Loucy (cell line): ENCODE results near the gene LRRC31.

Experiments
- H2AFZ ChIP-seq: fragments of 200-600 bp; sonication (generic); 2 replicates; pipeline ENCODE4 v1.6.0; 2016; ENCODE audit warnings: antibody characterized with exemption, mild to moderate bottlenecking, low read length, moderate library complexity
- H3F3A ChIP-seq: fragments of 200-600 bp; 2 replicates; pipeline ENCODE4 v1.6.0; 2016; ENCODE audit warnings: antibody characterized with exemption, low read depth, mild to moderate bottlenecking
- H3K27me3 ChIP-seq: fragments of 200-600 bp; sonication (generic); 2 replicates; pipeline ENCODE4 v1.6.1; 2014; ENCODE audit warnings: low read length, mild to moderate bottlenecking; ENCODE audit not compliant: insufficient read depth, poor library complexity, severe bottlenecking
- H3K36me3 ChIP-seq: fragments of 200-600 bp; sonication (generic); 2 replicates; pipeline ENCODE4 v1.6.1; 2016; ENCODE audit warnings: low read length; ENCODE audit not compliant: insufficient read depth
- H3K4me1 ChIP-seq: fragments of 200-600 bp; sonication (generic); 2 replicates; pipeline ENCODE4 v1.5.1; 2014; ENCODE audit warnings: low read length, mild to moderate bottlenecking; ENCODE audit not compliant: insufficient read depth, poor library complexity, severe bottlenecking
- H3K4me2 ChIP-seq: fragments of 200-600 bp; sonication (generic); 2 replicates; pipeline ENCODE4 v1.6.0; 2014; ENCODE audit warnings: antibody characterized with exemption, low read length, low read depth, mild to moderate bottlenecking; ENCODE audit not compliant: poor library complexity, severe bottlenecking
- H3K4me3 ChIP-seq: fragments of 200-600 bp; sonication (generic); 2 replicates; pipeline ENCODE4 v1.5.1; 2014; ENCODE audit warnings: low read length, mild to moderate bottlenecking, mixed read lengths; ENCODE audit not compliant: poor library complexity, severe bottlenecking
- H3K79me2 ChIP-seq: fragments of 200-600 bp; sonication (generic); 2 replicates; pipeline ENCODE4 v1.6.1; 2014; ENCODE audit warnings: low read length; ENCODE audit not compliant: insufficient read depth
- H3K9ac ChIP-seq: fragments of 200-600 bp; sonication (generic); 2 replicates; pipeline ENCODE4 v1.6.0; 2014; ENCODE audit warnings: mild to moderate bottlenecking, low read depth, low read length, moderate library complexity; ENCODE audit not compliant: poor library complexity, severe bottlenecking
- H3K9me2 ChIP-seq: fragments of 200-600 bp; sonication (generic); replicated peaks from 2 replicates; pipeline ENCODE4 v1.6.1; 2016; ENCODE audit warnings: low read depth, low read length, mixed read lengths
- H3K9me3 ChIP-seq: fragments of 200-600 bp; sonication (generic); 2 replicates; pipeline ENCODE4 v1.6.1; 2014; ENCODE audit warnings: mild to moderate bottlenecking, antibody characterized with exemption, low read length, low read depth; ENCODE audit not compliant: insufficient read depth
- H4K20me1 ChIP-seq: fragments of 200-600 bp; sonication (generic); 2 replicates; pipeline ENCODE4 v1.6.0; 2014; ENCODE audit warnings: antibody characterized with exemption, low read length, mild to moderate bottlenecking; ENCODE audit not compliant: insufficient read depth, poor library complexity, severe bottlenecking
- EZH2phosphoT487 ChIP-seq: fragments of 200-600 bp; IDR thresholded peaks from 2 replicates; pipeline ENCODE4 v1.6.1; 2018; ENCODE audit warnings: antibody characterized with exemption, mild to moderate bottlenecking, moderate library complexity, borderline replicate concordance
- TF ChIP-seq, protein P1 (sequence below): fragments of 200-600 bp; sonication (generic); conservative IDR thresholded peaks from 2 replicates; pipeline ENCODE4 v1.5.1; 2014; ENCODE audit warnings: mild to moderate bottlenecking, antibody characterized with exemption, low read length

The LRRC31 gene

DNA sequence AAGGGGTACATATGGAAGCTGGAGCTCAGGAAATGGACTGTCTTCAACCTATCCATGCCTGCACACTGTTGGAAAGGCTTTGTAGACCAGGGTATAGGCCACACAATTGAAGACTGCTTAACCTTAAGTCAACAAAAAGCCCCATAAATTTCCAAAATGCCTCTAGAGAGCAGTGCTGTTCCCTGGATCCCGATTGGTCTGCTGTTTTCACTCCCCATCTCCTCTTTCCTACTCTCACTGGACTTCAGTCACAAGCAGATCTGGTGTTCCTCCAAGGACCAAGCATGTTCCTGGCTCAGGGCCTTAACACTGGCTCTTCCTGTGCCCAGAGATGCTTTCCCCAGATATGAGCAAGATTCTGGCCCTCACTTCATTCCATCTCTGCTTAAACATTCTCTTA, 34.2 kb downstream of the LRRC31 start:
- Histone ChIP-seq H3F3A (no peaks in the 10 kb centered on the region), H3K9me3 (no peaks in the 10 kb centered on the region), H3K9ac (no peak overlapping the region), H3K36me3 (no peaks in the 10 kb centered on the region), H3K4me3 (no peak overlapping the region), H3K9me2 (no peaks in the 10 kb centered on the region), H3K27me3 (no peaks in the 10 kb centered on the region), H3K4me2 (no peak overlapping the region), H4K20me1 (no peaks in the 10 kb centered on the region), H3K79me2 (no peaks in the 10 kb centered on the region), H3K4me1 (no peaks in the 10 kb centered on the region), H2AFZ (no peak overlapping the region)
- no peak for TF ChIP-seq EZH2phosphoT487

DNA sequence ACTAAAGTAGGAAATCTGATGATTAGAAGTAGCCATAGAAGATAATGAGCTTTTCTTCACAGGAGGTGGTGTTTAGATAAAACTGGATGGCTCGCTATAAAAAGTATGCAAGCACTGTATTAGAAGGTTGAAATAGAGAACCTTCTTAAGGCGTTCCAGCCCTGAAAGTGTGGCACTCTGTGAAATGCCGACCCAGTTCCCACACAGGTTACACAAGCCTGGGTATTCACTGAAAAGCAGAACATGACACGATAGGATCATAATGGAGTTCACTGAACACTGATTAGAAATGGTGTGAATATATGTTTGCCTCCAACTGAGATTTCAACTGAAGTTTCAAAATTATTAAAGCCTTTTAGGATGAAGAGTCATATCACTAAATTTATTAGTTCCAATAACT, 42.0 kb downstream of the LRRC31 start:
- Histone ChIP-seq H3K36me3 (no peaks in the 10 kb centered on the region), H4K20me1 (no peaks in the 10 kb centered on the region), H3F3A (no peaks in the 10 kb centered on the region), H3K79me2 (no peaks in the 10 kb centered on the region), H3K27me3 (no peaks in the 10 kb centered on the region), H2AFZ (no peak overlapping the region), H3K9me2 (no peaks in the 10 kb centered on the region), H3K4me2 (no peak overlapping the region), H3K9ac (no peak overlapping the region), H3K4me3 (no peak overlapping the region), H3K9me3 (no peaks in the 10 kb centered on the region), H3K4me1 (no peaks in the 10 kb centered on the region)
- no peak for TF ChIP-seq EZH2phosphoT487
- TF ChIP-seq, protein P1, sequence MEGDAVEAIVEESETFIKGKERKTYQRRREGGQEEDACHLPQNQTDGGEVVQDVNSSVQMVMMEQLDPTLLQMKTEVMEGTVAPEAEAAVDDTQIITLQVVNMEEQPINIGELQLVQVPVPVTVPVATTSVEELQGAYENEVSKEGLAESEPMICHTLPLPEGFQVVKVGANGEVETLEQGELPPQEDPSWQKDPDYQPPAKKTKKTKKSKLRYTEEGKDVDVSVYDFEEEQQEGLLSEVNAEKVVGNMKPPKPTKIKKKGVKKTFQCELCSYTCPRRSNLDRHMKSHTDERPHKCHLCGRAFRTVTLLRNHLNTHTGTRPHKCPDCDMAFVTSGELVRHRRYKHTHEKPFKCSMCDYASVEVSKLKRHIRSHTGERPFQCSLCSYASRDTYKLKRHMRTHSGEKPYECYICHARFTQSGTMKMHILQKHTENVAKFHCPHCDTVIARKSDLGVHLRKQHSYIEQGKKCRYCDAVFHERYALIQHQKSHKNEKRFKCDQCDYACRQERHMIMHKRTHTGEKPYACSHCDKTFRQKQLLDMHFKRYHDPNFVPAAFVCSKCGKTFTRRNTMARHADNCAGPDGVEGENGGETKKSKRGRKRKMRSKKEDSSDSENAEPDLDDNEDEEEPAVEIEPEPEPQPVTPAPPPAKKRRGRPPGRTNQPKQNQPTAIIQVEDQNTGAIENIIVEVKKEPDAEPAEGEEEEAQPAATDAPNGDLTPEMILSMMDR = no peak

DNA sequence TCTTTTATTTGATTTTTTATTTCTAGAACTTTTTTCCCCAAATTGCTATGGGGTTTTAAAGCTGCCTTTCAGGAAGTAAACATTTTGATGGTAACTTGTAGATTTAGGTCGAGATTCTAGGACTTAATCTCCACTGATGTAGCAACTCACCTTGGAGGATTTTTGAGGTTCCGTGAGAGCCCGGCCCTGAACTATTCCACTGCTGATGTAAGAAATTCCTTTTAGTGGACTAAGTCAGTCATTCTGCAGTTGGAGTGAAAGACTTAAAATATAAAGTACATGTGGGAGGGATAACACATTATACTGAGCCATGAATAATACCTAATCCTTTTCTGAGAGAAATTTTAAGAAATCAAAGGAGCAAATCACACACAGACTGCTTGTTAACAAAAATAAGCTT, 44.4 kb downstream of the LRRC31 start:
- no peak for TF ChIP-seq EZH2phosphoT487
- TF ChIP-seq, protein P1 = no peak
- H3K9me2 ChIP-seq = no peaks in the 10 kb centered on the region
- H3K9me3 ChIP-seq = no peaks in the 10 kb centered on the region
- no peak overlapping the region for H3K4me2 ChIP-seq
- no peak overlapping the region for H3K4me3 ChIP-seq
- H3K4me1 ChIP-seq = no peaks in the 10 kb centered on the region
- no peaks in the 10 kb centered on the region for H4K20me1 ChIP-seq
- no peaks in the 10 kb centered on the region for H3K27me3 ChIP-seq
- no peaks in the 10 kb centered on the region for H3K79me2 ChIP-seq
- no peaks in the 10 kb centered on the region for H3F3A ChIP-seq
- H3K9ac ChIP-seq = no peak overlapping the region
- H2AFZ ChIP-seq = no peak overlapping the region
- no peaks in the 10 kb centered on the region for H3K36me3 ChIP-seq

DNA sequence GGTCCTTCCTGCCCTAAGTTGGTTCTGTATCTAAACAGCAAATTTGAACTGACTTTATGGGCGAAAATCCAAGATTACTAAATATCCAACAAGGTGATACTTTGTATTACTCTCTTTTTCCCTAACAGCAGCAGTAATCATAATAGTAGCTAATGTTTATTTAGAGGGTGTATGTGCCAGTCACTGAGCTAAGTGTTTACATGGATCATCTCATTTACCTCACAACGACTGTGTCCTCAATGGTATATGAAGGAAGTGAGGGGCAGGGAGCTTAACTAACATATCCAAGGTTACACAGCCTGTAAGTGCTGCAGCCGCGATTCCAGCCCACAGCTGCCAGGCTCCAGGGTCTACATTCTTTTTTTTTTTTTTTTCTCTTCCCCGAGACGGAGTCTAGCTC, 46.8 kb downstream of the LRRC31 start:
- H3K4me3 ChIP-seq = no peak overlapping the region
- no peak overlapping the region for H3K4me2 ChIP-seq

More for the DNA sequence above, 46.8 kb downstream of the LRRC31 start:
- H3K9me2 ChIP-seq = no peaks in the 10 kb centered on the region
- no peaks in the 10 kb centered on the region for H3K27me3 ChIP-seq
- no peak for TF ChIP-seq EZH2phosphoT487
- TF ChIP-seq, protein P1 = no peak
- no peaks in the 10 kb centered on the region for H3K4me1 ChIP-seq
- no peaks in the 10 kb centered on the region for H3F3A ChIP-seq
- no peaks in the 10 kb centered on the region for H3K36me3 ChIP-seq
- no peak overlapping the region for H2AFZ ChIP-seq
- no peaks in the 10 kb centered on the region for H4K20me1 ChIP-seq
- H3K9ac ChIP-seq = no peak overlapping the region
- no peaks in the 10 kb centered on the region for H3K9me3 ChIP-seq
- H3K79me2 ChIP-seq = no peaks in the 10 kb centered on the region
